Upper lobe of left lung (tissue), 4 donors: ENCODE data around the gene ST6GALNAC6.

Experiments used
- POLR2AphosphoS5 ChIP-seq, 2 donors: sonication (generic); formaldehyde crosslinking; IDR thresholded peaks; one replicate each; pipeline ENCODE4 v1.5.1; 2017; ENCODE audit warnings: antibody characterized with exemption in 2 of 2
- TF ChIP-seq, protein P1 (sequence below), 6 experiments: fragments of 450-650 bp in 4 of 6; fragments of 200-600 bp in 2 of 6; sonication (generic) in 2 of 6; IDR thresholded peaks; one replicate each; pipeline ENCODE4 v1.5.1; 2016 to 2019; ENCODE audit warnings: antibody characterized with exemption in 6 of 6

DNA sequence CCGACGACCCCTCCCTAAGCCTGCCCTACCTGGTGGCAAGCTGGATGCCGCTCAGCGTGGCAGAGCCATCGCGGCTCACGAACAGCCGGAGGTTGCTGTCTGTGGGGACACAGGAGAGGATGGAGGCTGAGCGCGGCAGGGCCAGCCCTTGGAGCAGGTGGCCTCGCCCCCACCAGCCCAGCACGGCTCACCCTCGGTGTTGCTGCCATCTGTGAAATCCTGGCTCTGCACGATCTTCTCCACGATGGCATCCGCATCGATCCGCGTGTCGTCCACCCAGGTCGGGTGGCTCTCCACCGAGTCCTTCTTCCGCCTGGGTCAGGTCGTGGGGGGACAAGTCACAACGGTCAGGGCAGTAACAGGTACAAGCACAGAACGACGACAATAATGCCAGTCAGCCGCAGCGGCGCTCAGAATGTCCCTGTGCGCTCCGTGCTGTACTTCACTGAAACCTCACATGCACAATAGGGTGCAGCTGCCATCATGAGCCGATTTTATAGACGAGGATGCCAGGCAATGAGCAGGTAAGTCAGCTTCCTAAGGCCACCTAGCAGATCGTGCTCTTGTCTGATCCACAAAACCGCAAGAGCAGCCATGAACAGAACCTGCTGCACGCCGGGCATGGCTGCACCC is 45.3 kb upstream of the ST6GALNAC6 start:
- TF ChIP-seq, protein P1, sequence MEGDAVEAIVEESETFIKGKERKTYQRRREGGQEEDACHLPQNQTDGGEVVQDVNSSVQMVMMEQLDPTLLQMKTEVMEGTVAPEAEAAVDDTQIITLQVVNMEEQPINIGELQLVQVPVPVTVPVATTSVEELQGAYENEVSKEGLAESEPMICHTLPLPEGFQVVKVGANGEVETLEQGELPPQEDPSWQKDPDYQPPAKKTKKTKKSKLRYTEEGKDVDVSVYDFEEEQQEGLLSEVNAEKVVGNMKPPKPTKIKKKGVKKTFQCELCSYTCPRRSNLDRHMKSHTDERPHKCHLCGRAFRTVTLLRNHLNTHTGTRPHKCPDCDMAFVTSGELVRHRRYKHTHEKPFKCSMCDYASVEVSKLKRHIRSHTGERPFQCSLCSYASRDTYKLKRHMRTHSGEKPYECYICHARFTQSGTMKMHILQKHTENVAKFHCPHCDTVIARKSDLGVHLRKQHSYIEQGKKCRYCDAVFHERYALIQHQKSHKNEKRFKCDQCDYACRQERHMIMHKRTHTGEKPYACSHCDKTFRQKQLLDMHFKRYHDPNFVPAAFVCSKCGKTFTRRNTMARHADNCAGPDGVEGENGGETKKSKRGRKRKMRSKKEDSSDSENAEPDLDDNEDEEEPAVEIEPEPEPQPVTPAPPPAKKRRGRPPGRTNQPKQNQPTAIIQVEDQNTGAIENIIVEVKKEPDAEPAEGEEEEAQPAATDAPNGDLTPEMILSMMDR (IDR thresholded peaks at IDR 0.05): no peak
- TF ChIP-seq POLR2AphosphoS5 (IDR thresholded peaks at IDR 0.05): no peak
